DOHH2 (cell line): ENCODE data around the gene FAM20A.
"Not testable (repeated sequence)": the region's sequence is repeated elsewhere in the genome, so short reads cannot be mapped to it uniquely, and the experiment has no call there.

Experiments used
- H3F3A ChIP-seq: fragments of 200-600 bp; sonication (generic), shearing (Covaris generic); 2 replicates; pipeline ENCODE4 v1.6.0; 2016; ENCODE audit warnings: antibody characterized with exemption, mild to moderate bottlenecking; ENCODE audit not compliant: control insufficient read depth, insufficient read depth
- H3K27ac ChIP-seq: fragments of 200-600 bp; sonication (generic); 2 replicates; pipeline ENCODE4 v1.5.1; 2014; ENCODE audit warnings: low read depth, mild to moderate bottlenecking, low read length, moderate library complexity
- H3K27me3 ChIP-seq: fragments of 200-600 bp; sonication (generic); 2 replicates; pipeline ENCODE4 v1.6.1; 2014; ENCODE audit warnings: mild to moderate bottlenecking, low read length, mixed read lengths; ENCODE audit not compliant: control insufficient read depth
- H3K36me3 ChIP-seq: fragments of 200-600 bp; sonication (generic); 2 replicates; pipeline ENCODE4 v1.6.1; 2014; ENCODE audit warnings: mild to moderate bottlenecking, low read length, moderate library complexity, mixed read lengths; ENCODE audit not compliant: control insufficient read depth
- H3K4me1 ChIP-seq: fragments of 200-600 bp; sonication (generic); 2 replicates; pipeline ENCODE4 v1.6.1; 2014; ENCODE audit warnings: mild to moderate bottlenecking, low read length, mixed read lengths; ENCODE audit not compliant: control insufficient read depth
- H3K4me2 ChIP-seq: fragments of 200-600 bp; sonication (generic); 2 replicates; pipeline ENCODE4 v1.6.0; 2014; ENCODE audit warnings: mild to moderate bottlenecking, low read length, moderate library complexity
- H3K4me3 ChIP-seq: fragments of 200-600 bp; sonication (generic); 2 replicates; pipeline ENCODE4 v1.5.1; 2014; ENCODE audit warnings: mild to moderate bottlenecking, low read length, mixed read lengths
- H3K79me2 ChIP-seq: fragments of 200-600 bp; sonication (generic); 2 replicates; pipeline ENCODE4 v1.6.1; 2014; ENCODE audit warnings: mild to moderate bottlenecking, low read length, mixed read lengths; ENCODE audit not compliant: control insufficient read depth
- H3K9me2 ChIP-seq: fragments of 200-600 bp; sonication (generic); replicated peaks from 2 replicates; pipeline ENCODE4 v1.6.1; 2014; ENCODE audit warnings: mild to moderate bottlenecking, low read length, mixed read lengths; ENCODE audit not compliant: control insufficient read depth
- H3K9me3 ChIP-seq: fragments of 200-600 bp; sonication (generic); 2 replicates; pipeline ENCODE4 v1.6.1; 2014; ENCODE audit warnings: antibody characterized with exemption, low read length, mixed read lengths; ENCODE audit not compliant: control insufficient read depth, insufficient read depth
- H4K20me1 ChIP-seq: fragments of 200-600 bp; sonication (generic); 2 replicates; pipeline ENCODE4 v1.6.0; 2014; ENCODE audit warnings: low read depth, mild to moderate bottlenecking, antibody characterized with exemption, low read length, moderate library complexity; ENCODE audit not compliant: control insufficient read depth, insufficient read depth
- CTCF ChIP-seq: fragments of 200-600 bp; sonication (generic); IDR thresholded peaks from one replicate; pipeline ENCODE4 v1.5.1; 2014; ENCODE audit warnings: antibody characterized with exemption, mild to moderate bottlenecking, low read depth, low read length; ENCODE audit not compliant: poor library complexity, severe bottlenecking
- EZH2phosphoT487 ChIP-seq: fragments of 200-600 bp; sonication (generic); IDR thresholded peaks from 2 replicates; pipeline ENCODE4 v1.6.1; 2017; ENCODE audit warnings: borderline replicate concordance, mild to moderate bottlenecking, antibody characterized with exemption, low read length, moderate library complexity, mixed read lengths

FAM20A gene

GRCh38 chr17:68497885-68498319 is 103.3 kb downstream of the FAM20A start:
- no peak for TF ChIP-seq EZH2phosphoT487
- TF ChIP-seq CTCF: no peak
- Histone ChIP-seq H3K4me3 (peak overlapping the region; percentile 39), H3K79me2 (no peaks in the 10 kb centered on the region), H3K36me3 (no peaks in the 10 kb centered on the region), H3F3A (peaks cover 12% of the 10 kb centered on the region), H4K20me1 (no peaks in the 10 kb centered on the region), H3K4me2 (peak overlapping the region; percentile 66), H3K27ac (peak overlapping the region; percentile 39; the same call in 1 of the 2 replicates), H3K9me2 (no peaks in the 10 kb centered on the region), H3K4me1 (peaks cover 22% of the 10 kb centered on the region), H3K27me3 (no peaks in the 10 kb centered on the region), H3K9me3 (no peaks in the 10 kb centered on the region)

DNA sequence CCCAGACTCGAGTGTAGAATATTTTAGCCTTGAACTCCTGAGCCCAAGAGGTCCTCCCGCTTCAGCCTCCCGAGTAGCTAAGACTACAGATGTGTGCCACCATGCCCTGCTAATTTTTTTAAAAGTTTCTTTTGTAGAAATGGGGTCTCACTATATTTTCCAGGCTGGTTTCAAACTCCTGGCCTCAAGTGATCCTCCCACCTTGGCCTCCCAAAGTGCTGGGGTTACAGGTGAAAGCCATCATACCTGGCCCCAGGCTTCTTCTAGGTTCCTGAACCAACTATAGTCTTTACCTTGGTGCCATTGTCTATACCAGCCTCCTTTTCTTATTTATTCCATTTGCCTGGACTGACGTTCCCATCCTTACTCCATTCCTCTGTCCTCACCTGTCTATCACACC is 106.1 kb downstream of the FAM20A start:
- no peak for TF ChIP-seq EZH2phosphoT487
- no peak for TF ChIP-seq CTCF
- H3K36me3 ChIP-seq: no peaks in the 10 kb centered on the region
- no peaks in the 10 kb centered on the region for H3K79me2 ChIP-seq
- no peaks in the 10 kb centered on the region for H3K9me2 ChIP-seq
- H3K27me3 ChIP-seq: no peaks in the 10 kb centered on the region
- no peaks in the 10 kb centered on the region for H3K9me3 ChIP-seq
- H3K27ac ChIP-seq: no peak overlapping the region
- peaks cover 16% of the 10 kb centered on the region for H3F3A ChIP-seq
- H3K4me1 ChIP-seq: peaks cover 45% of the 10 kb centered on the region
- H3K4me2 ChIP-seq: no peak overlapping the region
- no peak overlapping the region for H3K4me3 ChIP-seq
- no peaks in the 10 kb centered on the region for H4K20me1 ChIP-seq

- not testable (repeated sequence) for H4K20me1 ChIP-seq, H3K9me3 ChIP-seq, H3K79me2 ChIP-seq, H3K27me3 ChIP-seq, H3K36me3 ChIP-seq, H3K4me3 ChIP-seq, H3K27ac ChIP-seq, H3K9me2 ChIP-seq
- Histone ChIP-seq H3F3A (peaks cover 16% of the 10 kb centered on the region), H3K4me2 (peak overlapping the region; percentile 60), H3K4me1 (peaks cover 48% of the 10 kb centered on the region)
These were observed 108.6 kb downstream of the FAM20A start for GRCh38 chr17:68492394-68493054.

- Histone ChIP-seq H3K9me3 (no peaks in the 10 kb centered on the region), H3K4me3 (peak overlapping the region; percentile 47), H3K79me2 (no peaks in the 10 kb centered on the region), H4K20me1 (no peaks in the 10 kb centered on the region), H3K4me2 (peak overlapping the region; percentile 60), H3K4me1 (peaks cover 43% of the 10 kb centered on the region), H3K27me3 (no peaks in the 10 kb centered on the region), H3F3A (peaks cover 8% of the 10 kb centered on the region; the same call in 1 of the 2 replicates), H3K27ac (peak overlapping the region; percentile 63), H3K9me2 (no peaks in the 10 kb centered on the region), H3K36me3 (no peaks in the 10 kb centered on the region)
- TF ChIP-seq CTCF (no peak), EZH2phosphoT487 (no peak)
These were observed 109.6 kb downstream of the FAM20A start for GRCh38 chr17:68491381-68492231.
